GM12878 (cell line): ENCODE data around the gene CLEC16A. TPM values are rescaled to one million over a fixed set of nuclear protein-coding genes. Genes with fewer than 3 reads are reported as not detected.
A peak's percentile ranks its signal among the peaks of the same experiment; 100 is the strongest.

ENCODE experiments used
- BCL11A ChIP-seq: IDR thresholded peaks from 2 replicates; pipeline ENCODE4 v1.6.1; 2011; ENCODE audit warnings: low read depth, low read length
- CBFB ChIP-seq: IDR thresholded peaks from 2 replicates; pipeline ENCODE4 v1.6.1; 2016; ENCODE audit warnings: antibody characterized with exemption, low read depth
- CREM ChIP-seq: IDR thresholded peaks from 2 replicates; pipeline ENCODE4 v1.6.1; 2014; ENCODE audit warnings: antibody characterized with exemption, low read depth
- EED ChIP-seq: sonication (generic); IDR thresholded peaks from 2 replicates; pipeline ENCODE4 v1.6.1; 2016; ENCODE audit warnings: antibody characterized with exemption, low read depth
- GABPA ChIP-seq: IDR thresholded peaks from 2 replicates; pipeline ENCODE4 v1.6.1; 2014; ENCODE audit warnings: antibody characterized with exemption, low read depth, mild to moderate bottlenecking, inconsistent platforms
- HDGF ChIP-seq: fragments of 450-650 bp; IDR thresholded peaks from 2 replicates; pipeline ENCODE4 v1.6.1; 2016; ENCODE audit warnings: antibody characterized with exemption
- KAT2A ChIP-seq: conservative IDR thresholded peaks from 2 replicates; pipeline ENCODE4 v1.6.1; 2011; ENCODE audit warnings: low read depth, low read length; ENCODE audit not compliant: control insufficient read depth
- MEF2B ChIP-seq: fragments of 450-650 bp; IDR thresholded peaks from 2 replicates; pipeline ENCODE4 v1.6.1; 2018; ENCODE audit warnings: mild to moderate bottlenecking, moderate library complexity; ENCODE audit not compliant: partially characterized antibody, poor library complexity, severe bottlenecking
- MTA3 ChIP-seq: IDR thresholded peaks from 2 replicates; pipeline ENCODE4 v1.6.1; 2012; ENCODE audit warnings: low read length, inconsistent platforms, borderline replicate concordance
- MYB ChIP-seq: fragments of 150-350 bp; IDR thresholded peaks from 2 replicates; pipeline ENCODE4 v1.6.1; 2014; ENCODE audit warnings: mild to moderate bottlenecking, low read depth, low read length, borderline replicate concordance
- PAX5 ChIP-seq: IDR thresholded peaks from 2 replicates; pipeline ENCODE4 v1.6.1; 2011; ENCODE audit warnings: low read depth, low read length, borderline replicate concordance
- PAX8 ChIP-seq: fragments of 450-650 bp; IDR thresholded peaks from 2 replicates; pipeline ENCODE4 v1.6.1; 2017; ENCODE audit warnings: mild to moderate bottlenecking, moderate library complexity
- RCOR1 ChIP-seq: conservative IDR thresholded peaks from 2 replicates; pipeline ENCODE4 v1.6.1; 2012; ENCODE audit warnings: low read depth, low read length, improper control_type of control experiment
- RFX5 ChIP-seq: IDR thresholded peaks from 2 replicates; pipeline ENCODE4 v1.6.1; 2011; ENCODE audit warnings: low read depth, low read length, improper control_type of control experiment
- SIX5 ChIP-seq: IDR thresholded peaks from 2 replicates; pipeline ENCODE4 v1.6.1; 2011; ENCODE audit warnings: mild to moderate bottlenecking, low read depth, low read length, moderate library complexity; ENCODE audit not compliant: severe bottlenecking
- TCF3 ChIP-seq: IDR thresholded peaks from 2 replicates; pipeline ENCODE4 v1.6.1; 2012; ENCODE audit warnings: low read depth, mild to moderate bottlenecking, low read length, borderline replicate concordance; ENCODE audit not compliant: insufficient read depth
- TCF7 ChIP-seq: IDR thresholded peaks from 2 replicates; pipeline ENCODE4 v1.6.1; 2014; ENCODE audit warnings: antibody characterized with exemption, borderline replicate concordance
- WRNIP1 ChIP-seq: IDR thresholded peaks from 2 replicates; pipeline ENCODE4 v1.6.1; 2011; ENCODE audit warnings: low read depth, low read length, improper control_type of control experiment, borderline replicate concordance
- ZNF24 ChIP-seq: fragments of 450-650 bp; IDR thresholded peaks from 2 replicates; pipeline ENCODE4 v1.6.1; 2017; ENCODE audit warnings: antibody characterized with exemption, mild to moderate bottlenecking
- ZNF384 ChIP-seq: IDR thresholded peaks from 2 replicates; pipeline ENCODE4 v1.6.1; 2012; ENCODE audit warnings: low read depth, mild to moderate bottlenecking, low read length, improper control_type of control experiment, borderline replicate concordance
- polyA plus RNA-seq, 11 experiments: library from polyadenylated mRNA; depleted of rRNA in 4 of 11; unstranded in 6 of 11; stranded (reverse) in 5 of 11; fragments of >200 nt; fragmentation: Nextera tagmentation in 4 of 11; fragmentation: Illumina TruSeq in 1 of 11; extraction: Ambion mirVana in 4 of 11; extraction: Trizol in 1 of 11; gene quantifications; 1 replicate in 1 of 11; 2 replicates in 10 of 11; pipeline versions ENCODE4 v1.2.1 to v1.2.3, GENCODE V29; 2011 to 2016; ENCODE audit warnings: inconsistent platforms in 2 of 11, missing spikeins in 2 of 11, low read depth in 1 of 11
- total RNA-seq, 4 experiments: library from RNA; depleted of rRNA in 3 of 4; stranded (reverse); fragments of >200 nt in 3 of 4; fragmentation: Illumina TruSeq in 1 of 4; extraction: Trizol in 1 of 4; gene quantifications; 2 replicates each; pipeline versions ENCODE4 v1.2.1 to v1.2.3, GENCODE V29; 2013 to 2021
- TF ChIP-seq, protein P1 (sequence below): IDR thresholded peaks from 2 replicates; pipeline ENCODE4 v1.6.1; 2012; ENCODE audit warnings: mild to moderate bottlenecking, low read depth, low read length
- TF ChIP-seq, protein P2 (sequence below): IDR thresholded peaks from 2 replicates; pipeline ENCODE4 v1.6.1; 2011; ENCODE audit warnings: low read depth, mild to moderate bottlenecking, low read length, moderate library complexity, borderline replicate concordance; ENCODE audit errors: extremely low read depth
- TF ChIP-seq, protein P3 (sequence below): IDR thresholded peaks from 2 replicates; pipeline ENCODE4 v1.6.1; 2012; ENCODE audit warnings: low read depth, low read length, improper control_type of control experiment
- TF ChIP-seq, protein P4 (sequence below): fragments of 450-650 bp; formaldehyde crosslinking; IDR thresholded peaks from 2 replicates; pipeline ENCODE4 v1.4.0; 2020; ENCODE audit warnings: mild to moderate bottlenecking, moderate library complexity

CLEC16A gene
- total and polyA plus RNA-seq, 10 of the 15 experiments (the other 5 are each of a cell fraction or from before 2014, with no cell fraction given) = 1.5 to 28.8 (median 19.2) TPM

DNA sequence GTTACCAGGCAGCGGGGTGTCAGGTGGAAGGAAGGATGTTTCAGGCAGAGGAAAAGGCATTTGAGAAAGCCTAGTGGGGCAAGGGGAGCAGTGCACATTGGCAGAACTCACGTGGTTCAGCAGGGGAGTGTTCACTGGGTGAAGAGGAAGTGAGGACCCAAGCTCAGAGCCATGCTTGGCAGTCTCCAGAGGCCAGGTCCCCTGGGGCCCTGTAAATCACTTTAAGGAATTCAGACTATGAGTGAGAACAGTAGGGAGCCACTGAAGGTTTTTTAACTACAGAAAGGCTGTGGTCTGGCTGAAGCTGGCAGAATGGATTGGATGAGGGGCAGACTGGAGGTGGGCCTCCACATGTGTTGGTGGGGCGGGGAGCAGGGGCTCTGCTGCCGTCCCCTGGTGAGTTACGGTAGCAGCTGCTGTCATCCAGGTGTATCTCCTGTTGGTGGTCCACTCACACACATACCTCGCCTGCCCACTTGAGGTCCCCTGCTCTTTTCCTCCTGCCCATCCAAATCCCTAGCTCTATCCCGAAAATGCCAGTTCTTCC, 5.1 kb downstream of the CLEC16A start (continued):
- TF ChIP-seq, protein P1, sequence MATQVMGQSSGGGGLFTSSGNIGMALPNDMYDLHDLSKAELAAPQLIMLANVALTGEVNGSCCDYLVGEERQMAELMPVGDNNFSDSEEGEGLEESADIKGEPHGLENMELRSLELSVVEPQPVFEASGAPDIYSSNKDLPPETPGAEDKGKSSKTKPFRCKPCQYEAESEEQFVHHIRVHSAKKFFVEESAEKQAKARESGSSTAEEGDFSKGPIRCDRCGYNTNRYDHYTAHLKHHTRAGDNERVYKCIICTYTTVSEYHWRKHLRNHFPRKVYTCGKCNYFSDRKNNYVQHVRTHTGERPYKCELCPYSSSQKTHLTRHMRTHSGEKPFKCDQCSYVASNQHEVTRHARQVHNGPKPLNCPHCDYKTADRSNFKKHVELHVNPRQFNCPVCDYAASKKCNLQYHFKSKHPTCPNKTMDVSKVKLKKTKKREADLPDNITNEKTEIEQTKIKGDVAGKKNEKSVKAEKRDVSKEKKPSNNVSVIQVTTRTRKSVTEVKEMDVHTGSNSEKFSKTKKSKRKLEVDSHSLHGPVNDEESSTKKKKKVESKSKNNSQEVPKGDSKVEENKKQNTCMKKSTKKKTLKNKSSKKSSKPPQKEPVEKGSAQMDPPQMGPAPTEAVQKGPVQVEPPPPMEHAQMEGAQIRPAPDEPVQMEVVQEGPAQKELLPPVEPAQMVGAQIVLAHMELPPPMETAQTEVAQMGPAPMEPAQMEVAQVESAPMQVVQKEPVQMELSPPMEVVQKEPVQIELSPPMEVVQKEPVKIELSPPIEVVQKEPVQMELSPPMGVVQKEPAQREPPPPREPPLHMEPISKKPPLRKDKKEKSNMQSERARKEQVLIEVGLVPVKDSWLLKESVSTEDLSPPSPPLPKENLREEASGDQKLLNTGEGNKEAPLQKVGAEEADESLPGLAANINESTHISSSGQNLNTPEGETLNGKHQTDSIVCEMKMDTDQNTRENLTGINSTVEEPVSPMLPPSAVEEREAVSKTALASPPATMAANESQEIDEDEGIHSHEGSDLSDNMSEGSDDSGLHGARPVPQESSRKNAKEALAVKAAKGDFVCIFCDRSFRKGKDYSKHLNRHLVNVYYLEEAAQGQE = no peak
- TF ChIP-seq, protein P2, sequence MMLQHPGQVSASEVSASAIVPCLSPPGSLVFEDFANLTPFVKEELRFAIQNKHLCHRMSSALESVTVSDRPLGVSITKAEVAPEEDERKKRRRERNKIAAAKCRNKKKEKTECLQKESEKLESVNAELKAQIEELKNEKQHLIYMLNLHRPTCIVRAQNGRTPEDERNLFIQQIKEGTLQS = no peak
- TF ChIP-seq MTA3 (no peak), EED (peak; percentile 69; the same call in 1 of the 2 replicates), HDGF (peak; percentile 72; the same call in 1 of the 2 replicates), MEF2B (peak; percentile 100), CBFB (no peak), ZNF384 (no peak), WRNIP1 (no peak; the same call in 1 of the 2 replicates), PAX8 (no peak), CREM (no peak), TCF7 (no peak), RFX5 (no peak), ZNF24 (no peak), GABPA (no peak), PAX5 (peak; percentile 82), BCL11A (peak; percentile 40; the same call in 1 of the 2 replicates), TCF3 (0 out of 2 replicates have a peak, but pooled peaks have one; percentile 61), MYB (no peak), KAT2A (no peak), SIX5 (no peak), RCOR1 (no peak)
- TF ChIP-seq, protein P3, sequence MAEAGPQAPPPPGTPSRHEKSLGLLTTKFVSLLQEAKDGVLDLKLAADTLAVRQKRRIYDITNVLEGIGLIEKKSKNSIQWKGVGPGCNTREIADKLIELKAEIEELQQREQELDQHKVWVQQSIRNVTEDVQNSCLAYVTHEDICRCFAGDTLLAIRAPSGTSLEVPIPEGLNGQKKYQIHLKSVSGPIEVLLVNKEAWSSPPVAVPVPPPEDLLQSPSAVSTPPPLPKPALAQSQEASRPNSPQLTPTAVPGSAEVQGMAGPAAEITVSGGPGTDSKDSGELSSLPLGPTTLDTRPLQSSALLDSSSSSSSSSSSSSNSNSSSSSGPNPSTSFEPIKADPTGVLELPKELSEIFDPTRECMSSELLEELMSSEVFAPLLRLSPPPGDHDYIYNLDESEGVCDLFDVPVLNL = no peak
- TF ChIP-seq, protein P4, sequence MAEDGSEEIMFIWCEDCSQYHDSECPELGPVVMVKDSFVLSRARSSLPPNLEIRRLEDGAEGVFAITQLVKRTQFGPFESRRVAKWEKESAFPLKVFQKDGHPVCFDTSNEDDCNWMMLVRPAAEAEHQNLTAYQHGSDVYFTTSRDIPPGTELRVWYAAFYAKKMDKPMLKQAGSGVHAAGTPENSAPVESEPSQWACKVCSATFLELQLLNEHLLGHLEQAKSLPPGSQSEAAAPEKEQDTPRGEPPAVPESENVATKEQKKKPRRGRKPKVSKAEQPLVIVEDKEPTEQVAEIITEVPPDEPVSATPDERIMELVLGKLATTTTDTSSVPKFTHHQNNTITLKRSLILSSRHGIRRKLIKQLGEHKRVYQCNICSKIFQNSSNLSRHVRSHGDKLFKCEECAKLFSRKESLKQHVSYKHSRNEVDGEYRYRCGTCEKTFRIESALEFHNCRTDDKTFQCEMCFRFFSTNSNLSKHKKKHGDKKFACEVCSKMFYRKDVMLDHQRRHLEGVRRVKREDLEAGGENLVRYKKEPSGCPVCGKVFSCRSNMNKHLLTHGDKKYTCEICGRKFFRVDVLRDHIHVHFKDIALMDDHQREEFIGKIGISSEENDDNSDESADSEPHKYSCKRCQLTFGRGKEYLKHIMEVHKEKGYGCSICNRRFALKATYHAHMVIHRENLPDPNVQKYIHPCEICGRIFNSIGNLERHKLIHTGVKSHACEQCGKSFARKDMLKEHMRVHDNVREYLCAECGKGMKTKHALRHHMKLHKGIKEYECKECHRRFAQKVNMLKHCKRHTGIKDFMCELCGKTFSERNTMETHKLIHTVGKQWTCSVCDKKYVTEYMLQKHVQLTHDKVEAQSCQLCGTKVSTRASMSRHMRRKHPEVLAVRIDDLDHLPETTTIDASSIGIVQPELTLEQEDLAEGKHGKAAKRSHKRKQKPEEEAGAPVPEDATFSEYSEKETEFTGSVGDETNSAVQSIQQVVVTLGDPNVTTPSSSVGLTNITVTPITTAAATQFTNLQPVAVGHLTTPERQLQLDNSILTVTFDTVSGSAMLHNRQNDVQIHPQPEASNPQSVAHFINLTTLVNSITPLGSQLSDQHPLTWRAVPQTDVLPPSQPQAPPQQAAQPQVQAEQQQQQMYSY = no peak
